Peyer's patch (tissue), 4 donors: ENCODE results near the gene SP6. TPM values are rescaled to one million over a fixed set of nuclear protein-coding genes. Genes with fewer than 3 reads are reported as not detected.
A peak's percentile ranks its signal among the peaks of the same experiment; 100 is the strongest.

Experiments used
- DNase-seq, 3 donors: peaks; one replicate each; pipeline ENCODE4 v3.0.0-alpha.2; 2017 to 2019
- H3K27ac ChIP-seq, 4 donors: fragments of 200-600 bp; sonication (generic); one replicate each; pipeline ENCODE4 v1.5.1; 2016 to 2019
- H3K27me3 ChIP-seq, 2 donors: fragments of 200-600 bp; sonication (generic); one replicate each; pipeline ENCODE4 v1.5.1; 2019
- H3K36me3 ChIP-seq, 3 donors: fragments of 200-600 bp; sonication (generic); one replicate each; pipeline ENCODE4 v1.5.1; 2016 to 2019
- H3K4me1 ChIP-seq, 4 donors: fragments of 200-600 bp; sonication (generic); one replicate each; pipeline ENCODE4 v1.5.1; 2016 to 2019
- H3K4me3 ChIP-seq, 4 donors: fragments of 200-600 bp; sonication (generic); 1 replicate in 3 of 4; 2 replicates in 1 of 4; pipeline ENCODE4 v1.5.1; 2016 to 2019; ENCODE audit warnings: mild to moderate bottlenecking in 1 of 4
- H3K9me3 ChIP-seq, 4 donors: fragments of 200-600 bp; sonication (generic); one replicate each; pipeline ENCODE4 v1.5.1; 2016 to 2019; ENCODE audit warnings: mild to moderate bottlenecking in 1 of 4
- CTCF ChIP-seq, 6 experiments: fragments of 450-650 bp in 4 of 6; fragments of 200-600 bp in 2 of 6; sonication (generic) in 1 of 6; IDR thresholded peaks; one replicate each; pipeline ENCODE4 v1.5.1; 2017 to 2019; ENCODE audit warnings: antibody characterized with exemption in 6 of 6, mild to moderate bottlenecking in 3 of 6, moderate library complexity in 1 of 6
- POLR2A ChIP-seq, 2 donors: fragments of 450-650 bp; IDR thresholded peaks; one replicate each; pipeline ENCODE4 v1.5.1; 2017; ENCODE audit warnings: antibody characterized with exemption in 2 of 2, mild to moderate bottlenecking in 2 of 2, moderate library complexity in 2 of 2
- total RNA-seq, 4 donors: library from RNA; depleted of rRNA; stranded (reverse); fragments of >200 nt; gene quantifications; one replicate each; pipeline ENCODE4 v1.1.0, GENCODE V29; 2016

Gene SP6
- total RNA-seq, 4 donors from 2014 or later = 3.3 to 27.0 (median 16.6) TPM

GRCh38 chr17:47801906-47802305 lies 49.1 kb downstream of the SP6 start:
- no peaks in the 10 kb centered on the region for H3K9me3 ChIP-seq
- peak in 1 of 3 donors; percentile 25 for DNase-seq
- no peaks in the 10 kb centered on the region for H3K27me3 ChIP-seq
- H3K36me3 ChIP-seq = peaks cover 0 to 4% (median 0%) of the 10 kb centered on the region in 3 donors
- no peaks in the 10 kb centered on the region for H3K4me1 ChIP-seq
- TF ChIP-seq CTCF (IDR thresholded peaks at IDR 0.05) (no peak), POLR2A (IDR thresholded peaks at IDR 0.05) (no peak)
- H3K4me3 ChIP-seq = no peak overlapping the region
- H3K27ac ChIP-seq = no peak overlapping the region

GRCh38 chr17:47801176-47801765 lies 49.7 kb downstream of the SP6 start:
- H3K4me3 ChIP-seq = no peak overlapping the region
- DNase-seq = peak in 1 of 3 donors; percentile 15
- H3K27me3 ChIP-seq = no peaks in the 10 kb centered on the region
- no peak overlapping the region for H3K27ac ChIP-seq
- H3K9me3 ChIP-seq = no peaks in the 10 kb centered on the region
- H3K4me1 ChIP-seq = no peaks in the 10 kb centered on the region
- no peaks in the 10 kb centered on the region for H3K36me3 ChIP-seq
- TF ChIP-seq POLR2A (IDR thresholded peaks at IDR 0.05) (no peak), CTCF (IDR thresholded peaks at IDR 0.05) (no peak)

GRCh38 chr17:47800686-47801085 lies 50.3 kb downstream of the SP6 start:
- Histone ChIP-seq H3K27me3 (no peaks in the 10 kb centered on the region), H3K4me3 (no peak overlapping the region), H3K4me1 (no peaks in the 10 kb centered on the region), H3K36me3 (no peaks in the 10 kb centered on the region), H3K27ac (no peak overlapping the region), H3K9me3 (no peaks in the 10 kb centered on the region)
- DNase-seq = peak in 1 of 3 donors; percentile 34
- TF ChIP-seq CTCF (IDR thresholded peaks at IDR 0.05) (no peak), POLR2A (IDR thresholded peaks at IDR 0.05) (no peak)

- TF ChIP-seq POLR2A (IDR thresholded peaks at IDR 0.05) (no peak), CTCF (IDR thresholded peaks at IDR 0.05) (no peak)
- H3K4me3 ChIP-seq = no peak overlapping the region
- H3K4me1 ChIP-seq = no peaks in the 10 kb centered on the region
- H3K9me3 ChIP-seq = no peaks in the 10 kb centered on the region
- peak in 1 of 3 donors; percentile 5 for DNase-seq
- no peak overlapping the region for H3K27ac ChIP-seq
- H3K36me3 ChIP-seq = no peaks in the 10 kb centered on the region
- H3K27me3 ChIP-seq = no peaks in the 10 kb centered on the region
Observed at GRCh38 chr17:47797797-47798196, 53.2 kb downstream of the SP6 start.

Other genes starting within 250 kb of the SP6 start
- gene KPNB1, start 201.2 kb downstream of the SP6 start, total RNA-seq = 100 to 1,000 TPM in 3 of 4 donors, 10 to 100 TPM in 1; 72.3 to 276 (median 135) TPM
- 10 to 100 TPM in 1 of 4 donors, 1 to 10 TPM in 3; 3.0 to 23.1 (median 5.2) TPM for gene TBKBP1, start 157.0 kb downstream of the SP6 start, total RNA-seq
- gene TBX21, start 117.9 kb downstream of the SP6 start, total RNA-seq = under 1 TPM in 3 of 4 donors, not detected in 1; 0.53 to 0.85 (median 0.67) TPM
- 100 to 1,000 TPM in 1 of 4 donors, 10 to 100 TPM in 3; 31.4 to 104 (median 70.9) TPM for gene OSBPL7, start 29.4 kb downstream of the SP6 start, total RNA-seq
- 10 to 100 TPM; 30.5 to 50.4 (median 34.8) TPM for gene MRPL10, start 19.6 kb downstream of the SP6 start, total RNA-seq
- under 1 TPM in 1 of 4 donors, not detected in 3; 0.40 TPM for gene LRRC46, start 19.5 kb downstream of the SP6 start, total RNA-seq
- gene SCRN2, start 9.9 kb downstream of the SP6 start, total RNA-seq = 100 to 1,000 TPM in 2 of 4 donors, 10 to 100 TPM in 2; 56.2 to 126 (median 86.9) TPM
- 10 to 100 TPM in 3 of 4 donors, 1 to 10 TPM in 1; 8.6 to 29.7 (median 16.6) TPM for gene SP2, start 45.1 kb upstream of the SP6 start, total RNA-seq
- gene PNPO, start 90.4 kb upstream of the SP6 start, total RNA-seq = 100 to 1,000 TPM in 1 of 4 donors, 10 to 100 TPM in 3; 23.9 to 103 (median 64.6) TPM
- gene PRR15L, start 106.7 kb upstream of the SP6 start, total RNA-seq = 100 to 1,000 TPM in 3 of 4 donors, 10 to 100 TPM in 1; 88.3 to 358 (median 288) TPM
- gene CDK5RAP3, start 120.0 kb upstream of the SP6 start, total RNA-seq = 1,000 to 10,000 TPM in 1 of 4 donors, 100 to 1,000 TPM in 3; 198 to 1,062 (median 553) TPM
- gene COPZ2, start 186.6 kb upstream of the SP6 start, total RNA-seq = 10 to 100 TPM in 2 of 4 donors, 1 to 10 TPM in 2; 2.2 to 27.2 (median 7.0) TPM
- 100 to 1,000 TPM in 3 of 4 donors, 10 to 100 TPM in 1; 89.1 to 228 (median 217) TPM for gene NFE2L1, start 197.2 kb upstream of the SP6 start, total RNA-seq